ENCODE measurements around the gene STARD10.
"Not testable (repeated sequence)": the region's sequence is repeated elsewhere in the genome, so short reads cannot be mapped to it uniquely, and the experiment has no call there.

STARD10 gene

DNA sequence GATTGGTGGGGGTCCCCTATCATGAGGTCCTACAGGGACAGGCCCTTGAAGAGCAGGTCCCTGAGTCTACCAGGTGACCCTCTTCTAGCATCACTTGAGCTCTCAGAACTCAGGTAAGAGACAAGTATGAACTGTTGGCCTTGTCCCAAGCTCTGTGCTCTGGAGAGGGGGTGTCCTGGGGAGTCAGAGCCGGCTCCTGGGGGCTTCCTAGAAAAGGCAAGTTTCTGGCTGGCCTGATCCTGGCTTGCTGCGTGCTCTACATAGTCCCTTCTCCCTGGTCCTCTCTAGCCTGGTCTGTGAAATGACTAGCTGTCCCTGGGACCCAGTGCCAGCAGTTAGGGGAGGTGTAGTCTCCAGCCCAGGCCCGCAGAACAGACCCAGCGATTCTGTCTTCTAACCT lies 31.8 kb upstream of the STARD10 start:
- no peak for FAIRE-seq

- no peak for FAIRE-seq
Measured at GRCh38 chr11:72824811-72825505, 31.1 kb upstream of the STARD10 start.

DNA sequence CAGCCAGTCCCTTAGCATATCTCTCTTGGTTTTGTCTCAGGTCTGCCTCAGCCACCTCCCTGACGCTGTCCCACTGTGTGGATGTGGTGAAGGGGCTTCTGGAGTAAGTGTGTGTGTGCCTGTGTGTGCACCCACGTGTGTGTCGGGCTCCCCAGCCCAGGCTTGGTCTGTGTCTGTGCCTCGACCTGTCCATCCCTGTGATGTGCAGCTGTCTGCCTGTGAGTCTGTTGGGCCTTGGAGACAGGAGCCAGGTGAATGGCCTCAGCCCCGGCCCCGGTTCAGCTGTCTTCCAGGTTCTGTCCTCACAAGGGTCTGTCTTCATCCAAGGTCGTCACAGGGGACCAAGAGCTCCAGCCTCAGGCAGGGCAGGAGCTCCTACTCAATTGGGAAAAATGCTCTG lies 30.2 kb upstream of the STARD10 start:
- FAIRE-seq, result no peak

DNA sequence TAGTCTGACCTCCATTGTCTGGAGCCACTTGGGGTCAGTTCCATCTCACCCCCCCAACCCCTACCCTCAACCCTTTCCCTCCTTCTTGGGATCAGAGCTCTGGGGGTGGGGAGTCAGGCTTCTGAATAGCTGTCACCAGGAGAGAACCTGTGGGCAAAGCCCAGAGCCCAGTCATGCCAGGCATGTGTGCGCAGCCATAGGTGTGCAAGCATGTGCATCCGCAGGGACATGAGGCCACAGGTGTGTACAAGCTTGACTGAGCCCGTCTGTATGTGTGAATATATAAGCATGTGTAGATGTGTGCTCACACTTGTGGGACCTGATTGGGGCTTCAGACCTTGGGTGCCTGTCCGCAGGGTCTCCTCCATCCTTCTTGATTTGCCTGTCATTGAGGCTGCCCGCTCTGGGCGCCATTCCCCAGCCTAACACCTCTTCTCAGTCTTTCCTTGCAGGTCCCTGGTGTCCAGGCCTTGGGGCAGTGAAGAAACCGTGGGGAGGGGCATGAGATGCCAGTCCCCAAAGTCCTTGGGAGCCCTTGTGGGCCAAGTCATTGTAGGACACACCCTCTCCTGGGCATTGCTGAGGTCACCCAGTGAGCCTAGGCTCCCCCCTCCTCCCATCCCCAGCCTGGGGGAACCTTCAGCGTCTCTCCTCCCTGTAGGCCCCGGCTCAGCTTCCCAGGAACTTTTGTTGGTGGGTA lies 29.4 kb upstream of the STARD10 start:
- no peak for FAIRE-seq

DNA sequence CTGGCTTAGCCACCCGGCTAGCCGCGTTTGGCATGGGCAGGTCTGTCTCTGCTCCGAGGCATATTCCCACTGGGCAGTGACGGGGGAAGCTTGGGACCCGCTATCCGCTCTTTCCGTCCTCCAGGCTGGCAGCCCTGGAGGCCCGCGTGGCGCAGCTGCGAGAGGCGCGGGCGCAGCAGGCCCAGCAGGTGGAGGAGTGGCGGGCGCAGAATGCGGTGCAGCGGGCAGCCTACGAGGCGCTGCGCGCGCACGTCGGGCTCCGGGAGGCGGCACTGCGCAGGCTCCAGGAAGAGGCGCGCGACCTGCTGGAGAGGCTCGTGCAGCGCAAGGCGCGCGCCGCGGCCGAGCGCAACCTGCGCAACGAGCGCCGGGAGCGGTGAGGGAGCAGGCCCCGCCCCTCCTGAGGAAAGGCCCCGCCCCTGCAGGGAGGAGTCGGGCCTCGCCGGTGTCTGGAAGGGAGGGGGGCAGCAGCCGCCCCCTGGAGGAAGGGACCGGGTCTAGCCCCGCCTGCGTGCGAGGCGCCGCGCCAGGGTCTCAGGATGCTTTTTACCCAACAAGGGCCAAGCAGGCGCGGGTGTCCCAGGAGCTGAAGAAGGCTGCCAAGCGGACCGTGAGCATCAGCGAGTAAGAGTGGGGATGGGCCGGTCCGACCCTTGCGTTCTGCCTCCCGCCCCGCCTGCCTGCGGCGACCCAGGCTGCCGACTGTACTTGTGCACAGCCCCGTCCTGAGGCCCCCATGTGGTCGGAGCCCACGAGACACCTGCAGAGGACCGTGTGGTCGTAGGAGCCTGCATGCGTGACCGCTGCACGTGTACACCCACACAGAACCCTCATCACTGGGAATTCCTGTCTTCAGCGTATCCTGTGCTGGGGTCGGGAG lies 28.3 kb upstream of the STARD10 start:
- FAIRE-seq, result no peak

DNA sequence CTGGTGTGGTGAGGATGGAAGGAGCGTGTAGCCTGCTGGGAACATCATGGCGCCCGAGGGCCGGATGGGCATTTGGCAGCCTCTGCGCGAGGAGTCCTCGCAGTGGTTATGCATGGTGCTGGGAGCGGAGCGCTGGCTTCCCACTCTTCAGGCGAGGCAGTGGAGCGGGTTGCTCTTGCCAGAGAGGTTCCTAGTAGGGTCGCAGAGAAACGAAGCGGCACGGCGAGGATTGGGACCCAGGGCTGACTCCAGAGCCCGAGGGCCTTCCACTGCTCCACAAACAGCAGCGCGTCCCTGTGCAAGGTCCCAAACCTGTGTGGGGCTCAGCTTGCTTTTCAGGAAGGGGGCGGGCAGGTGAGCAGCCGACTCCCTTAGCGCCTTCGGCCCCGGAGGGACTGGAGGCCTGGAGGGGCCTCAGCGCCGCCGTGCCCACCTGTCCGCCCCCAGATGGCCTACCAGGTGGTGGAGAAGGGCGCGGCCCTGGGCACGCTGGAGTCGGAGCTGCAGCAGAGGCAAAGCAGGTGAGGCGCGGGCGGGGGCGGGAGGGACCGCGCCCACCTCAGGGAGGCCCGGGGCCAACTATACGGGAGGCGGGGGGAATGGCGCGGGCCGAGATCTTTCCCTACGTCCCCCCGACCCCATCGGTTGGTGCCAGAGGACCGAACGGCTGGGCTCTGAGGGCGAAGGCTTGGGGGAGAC lies 27.5 kb upstream of the STARD10 start:
- FAIRE-seq, result no peak

- FAIRE-seq, result no peak
Measured at GRCh38 chr11:72820439-72821139, 26.7 kb upstream of the STARD10 start.

DNA sequence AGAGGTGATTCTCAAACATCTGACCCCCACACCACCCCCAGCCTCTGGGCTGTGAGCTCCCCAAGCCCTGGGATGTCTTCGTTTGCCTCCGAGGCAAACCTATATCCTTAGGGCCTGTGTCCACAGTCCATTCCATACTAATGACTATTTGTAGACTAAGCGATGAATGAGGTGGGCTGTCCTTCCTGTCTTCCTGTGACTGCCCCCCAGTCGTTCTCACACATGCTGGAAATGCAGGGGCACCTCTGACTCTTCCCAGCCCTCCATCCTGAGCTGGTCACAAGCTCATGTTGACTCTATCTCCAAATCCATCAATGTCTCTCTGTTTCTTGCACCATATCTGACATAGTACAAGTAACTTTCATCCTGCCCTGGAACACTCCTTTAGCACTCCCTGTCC lies 25.1 kb upstream of the STARD10 start:
- no peak for FAIRE-seq

- FAIRE-seq, result no peak
Measured at GRCh38 chr11:72817966-72818365, 24.1 kb upstream of the STARD10 start.

- FAIRE-seq, result no peak
Measured at GRCh38 chr11:72816404-72816990, 22.6 kb upstream of the STARD10 start.

- no peak for FAIRE-seq
Measured at GRCh38 chr11:72815110-72815618, 21.3 kb upstream of the STARD10 start.

- FAIRE-seq, result no peak
Measured at GRCh38 chr11:72814286-72815109, 20.7 kb upstream of the STARD10 start, which contains the start of gene ATG16L2. Gene ATG16L2 (plus strand): TSS chr11:72814411. CDS start chr11:72814446, 35 bp downstream.

GRCh38 chr11:72813740-72814285 lies 20.0 kb upstream of the STARD10 start:
- no peak for FAIRE-seq

GRCh38 chr11:72812967-72813739 lies 19.3 kb upstream of the STARD10 start:
- no peak for FAIRE-seq

DNA sequence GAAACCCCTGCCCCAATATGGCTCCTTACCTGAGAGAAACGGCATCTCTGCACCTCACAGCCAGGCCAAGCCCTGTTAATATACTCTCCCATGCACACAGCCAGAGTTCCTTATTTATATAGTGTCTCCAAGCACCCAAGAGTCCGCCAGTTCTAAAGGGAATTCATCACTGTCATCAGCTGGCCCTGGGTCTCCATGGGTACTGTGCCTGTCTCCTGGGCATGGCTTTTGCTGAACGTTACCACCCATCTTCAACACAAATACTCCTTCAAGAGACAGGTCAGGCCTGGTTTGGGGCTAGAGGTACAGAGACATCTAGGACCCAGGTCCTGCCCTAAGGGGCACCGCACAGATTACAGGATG lies 18.7 kb upstream of the STARD10 start:
- no peak for FAIRE-seq

DNA sequence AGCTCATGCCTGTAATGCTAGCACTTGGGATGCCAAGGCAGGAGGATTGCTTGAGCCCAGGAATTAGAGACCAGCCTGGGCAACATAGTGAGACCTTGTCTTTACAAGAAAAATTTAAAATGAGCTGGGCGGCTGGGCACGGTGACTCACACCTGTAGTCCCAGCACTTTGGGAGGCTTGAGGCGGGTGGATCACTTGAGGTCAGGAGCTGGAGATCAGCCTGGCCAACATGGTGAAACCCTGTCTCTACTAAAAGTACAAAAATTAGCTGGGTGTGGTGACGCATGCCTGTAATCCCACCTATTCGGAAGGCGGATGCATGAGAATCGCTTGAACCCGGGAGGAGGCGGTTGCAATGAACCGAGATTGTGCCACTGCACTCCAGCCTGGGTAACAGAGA lies 17.8 kb upstream of the STARD10 start:
- FAIRE-seq, result not testable (repeated sequence)

DNA sequence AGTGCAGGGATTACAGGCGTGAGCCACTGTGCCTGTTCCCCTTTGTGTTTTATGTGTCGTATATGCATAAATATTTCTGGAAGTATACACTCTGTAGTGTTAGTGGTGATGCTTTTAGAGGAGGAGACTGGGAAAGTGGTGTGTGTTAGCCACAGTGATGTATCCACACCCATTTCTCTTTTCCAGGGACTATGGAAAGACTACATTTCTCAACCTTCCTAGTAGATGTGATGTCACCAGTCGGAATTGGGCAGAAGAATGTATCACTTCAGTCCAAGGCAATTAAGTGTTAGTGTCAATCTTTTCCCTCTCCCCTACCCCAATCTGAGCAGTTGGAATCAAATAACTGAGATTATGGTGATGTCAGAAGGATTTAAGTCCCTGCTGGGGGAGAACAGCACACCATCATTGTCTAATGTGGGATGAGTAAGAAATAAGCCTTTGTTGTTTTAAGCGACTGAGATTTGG lies 14.5 kb upstream of the STARD10 start:
- FAIRE-seq, result no peak

- FAIRE-seq, result no peak
Measured at GRCh38 chr11:72807792-72808191, 13.9 kb upstream of the STARD10 start.

DNA sequence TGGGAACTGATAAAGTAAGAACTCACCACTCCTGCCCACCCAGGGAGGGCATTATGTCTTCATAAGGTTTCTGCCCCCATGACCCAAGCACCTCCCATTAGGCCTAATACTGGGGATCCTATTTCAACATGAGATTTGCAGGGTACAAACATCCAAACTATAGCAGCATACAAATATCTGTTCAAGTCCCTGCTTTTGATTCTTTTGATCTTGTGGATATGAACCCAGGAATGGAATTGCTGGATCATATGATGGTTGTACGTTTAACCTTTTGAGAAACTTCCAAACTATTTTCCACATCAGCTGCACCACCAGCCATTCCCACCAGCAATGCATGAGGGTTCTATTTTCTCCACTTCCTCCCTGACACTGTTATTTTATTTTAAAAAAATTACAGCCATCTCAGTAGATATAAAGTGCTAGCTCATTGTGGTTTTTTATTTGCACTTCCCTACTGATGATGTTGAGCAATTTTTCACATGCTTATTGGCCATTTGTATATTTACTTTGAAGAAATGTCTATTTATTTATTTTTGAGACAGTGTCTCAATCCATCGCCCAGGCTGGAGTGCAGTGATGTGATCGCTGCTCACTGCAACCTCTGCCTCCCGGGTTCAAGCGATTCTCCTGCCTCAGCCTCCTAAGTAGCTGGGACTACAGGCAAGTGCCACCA lies 13.3 kb upstream of the STARD10 start:
- FAIRE-seq, result no peak

Measured in endometrium (tissue), 2 donors.